Retinal pigment epithelial cell (primary cell): Measurements from ENCODE around the gene RCN1.

ENCODE experiments used
- DNase-seq: peaks from one replicate; pipeline ENCODE4 v3.0.0-alpha.2; 2010; ENCODE audit warnings: low read depth
- H3K4me3 ChIP-seq: 2 replicates; pipeline ENCODE4 v1.5.1; 2011; ENCODE audit warnings: mild to moderate bottlenecking, low read length, control low read depth, moderate library complexity
- CTCF ChIP-seq: conservative IDR thresholded peaks from 2 replicates; pipeline ENCODE4 v1.5.1; 2011; ENCODE audit warnings: low read depth, low read length, control low read depth, inconsistent platforms

The RCN1 gene

GRCh38 chr11:32141745-32142546, 51.1 kb downstream of the RCN1 start:
- TF ChIP-seq CTCF: no peak
- no peak overlapping the region for H3K4me3 ChIP-seq
- no peak for DNase-seq

DNA sequence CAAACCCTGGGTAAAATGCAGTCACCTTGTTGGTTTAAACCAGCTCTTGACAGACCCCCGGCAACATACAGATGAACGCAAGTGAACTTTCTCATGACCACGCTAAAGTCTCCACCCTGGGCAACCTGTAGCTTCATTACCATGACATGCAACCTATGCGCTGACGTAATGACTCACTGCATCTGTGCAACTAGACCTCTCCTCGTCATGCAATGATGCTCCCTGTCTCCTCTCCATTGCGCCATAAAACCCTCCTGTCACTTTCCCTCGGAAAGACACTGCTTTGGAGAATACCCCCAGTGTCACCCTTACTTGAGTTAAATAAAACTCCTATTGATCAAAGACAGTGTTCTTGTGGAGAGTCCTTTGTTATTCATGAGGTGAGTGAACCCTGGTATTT, 52.5 kb downstream of the RCN1 start:
- H3K4me3 ChIP-seq: no peak overlapping the region
- no peak for TF ChIP-seq CTCF
- DNase-seq: no peak

DNA sequence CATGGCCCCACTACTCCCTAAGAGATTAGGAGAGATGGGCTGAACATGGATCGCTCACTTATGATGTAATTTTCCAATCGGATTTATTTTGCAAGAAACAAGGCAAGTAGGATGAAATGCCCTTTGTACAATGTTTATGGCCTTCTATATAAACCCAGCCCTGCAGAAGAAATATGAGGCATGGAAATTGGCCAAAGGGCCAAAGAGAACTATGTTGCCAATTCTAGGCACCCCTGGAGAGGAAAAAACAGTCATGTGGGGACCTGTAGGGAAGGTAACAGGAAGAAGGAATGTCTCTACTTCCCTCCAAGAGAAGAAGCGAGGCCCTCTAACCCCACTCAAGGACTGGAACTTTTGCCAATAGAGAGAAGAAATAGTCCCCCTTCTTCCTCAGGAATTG, 54.4 kb downstream of the RCN1 start:
- no peak for TF ChIP-seq CTCF
- H3K4me3 ChIP-seq: no peak overlapping the region
- no peak for DNase-seq

DNA sequence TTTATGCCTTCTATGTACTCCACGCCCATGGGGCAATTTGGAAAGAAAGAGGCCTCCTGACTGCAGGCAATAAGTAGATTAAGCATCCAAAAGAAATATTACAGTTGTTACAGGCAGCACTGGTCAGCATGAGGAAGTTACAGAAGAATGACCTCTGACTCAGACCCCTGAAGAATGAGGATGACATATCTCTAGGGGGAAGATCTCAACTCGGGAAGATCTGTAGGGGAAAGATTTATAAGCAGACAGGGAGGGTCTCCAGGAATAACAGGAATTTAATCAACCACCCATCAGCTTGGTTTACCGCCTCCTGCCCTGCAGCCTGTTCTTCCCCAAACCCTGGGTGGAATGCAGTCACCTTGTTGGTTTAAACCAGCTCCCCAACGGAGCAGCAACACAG, 58.0 kb downstream of the RCN1 start:
- TF ChIP-seq CTCF: no peak
- no peak for DNase-seq
- no peak overlapping the region for H3K4me3 ChIP-seq

DNA sequence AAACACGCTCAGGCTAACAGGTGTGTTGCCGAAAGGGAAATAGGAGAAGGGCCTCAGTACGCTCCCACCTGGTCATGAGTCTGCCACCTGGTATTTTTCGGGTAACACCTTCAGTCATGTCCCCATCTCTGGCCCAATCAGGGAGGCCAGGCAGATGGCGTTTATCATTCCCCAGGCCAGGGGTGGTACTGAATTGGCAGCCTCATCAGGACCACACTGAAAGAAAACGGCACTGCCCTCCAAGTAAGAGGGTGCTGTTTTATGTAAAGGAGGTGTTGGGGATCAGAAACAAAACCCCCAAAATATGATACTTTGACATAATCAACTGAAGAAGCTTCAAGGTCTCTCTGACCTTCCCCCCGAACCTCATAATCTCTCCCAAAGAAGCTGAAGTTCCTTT, 58.9 kb downstream of the RCN1 start:
- DNase-seq: no peak
- H3K4me3 ChIP-seq: no peak overlapping the region
- no peak for TF ChIP-seq CTCF

GRCh38 chr11:32151027-32151426, 60.2 kb downstream of the RCN1 start:
- no peak for DNase-seq
- H3K4me3 ChIP-seq: no peak overlapping the region
- no peak for TF ChIP-seq CTCF

- DNase-seq: no peak
- H3K4me3 ChIP-seq: no peak overlapping the region
- no peak for TF ChIP-seq CTCF
Observed at GRCh38 chr11:32152216-32152615, 61.3 kb downstream of the RCN1 start.
